ENCODE measurements around the gene TMPRSS6. TPM values are rescaled to one million over a fixed set of nuclear protein-coding genes. Genes with fewer than 3 reads are reported as not detected.

The TMPRSS6 gene
- total RNA-seq, 6 experiments from 2014 or later: not detected

GRCh38 chr22:37021710-37022482, 87.6 kb downstream of the TMPRSS6 start:
- peak; percentile 13 for DNase-seq
- Mint-ChIP-seq H3K27me3 (ENCODE audit: insufficient read depth) (peaks cover 3% of the 10 kb centered on the region; the same call in 1 of the 2 replicates), H3K36me3 (ENCODE audit: low read depth) (peaks cover 10% of the 10 kb centered on the region; the same call in 1 of the 2 replicates), H3K27ac (no peak overlapping the region; the same call in 1 of the 2 replicates), H3K4me1 (ENCODE audit: low read depth) (peaks cover 11% of the 10 kb centered on the region), H3K9me3 (no peaks in the 10 kb centered on the region), H3K4me3 (0 out of 2 replicates have a peak overlapping the region, but pooled peaks have one; percentile 17)
- TF ChIP-seq CTCF (IDR thresholded peaks at IDR 0.05): peak; percentile 93

- no peak for TF ChIP-seq CTCF (IDR thresholded peaks at IDR 0.05)
- Mint-ChIP-seq H3K9me3 (no peaks in the 10 kb centered on the region), H3K27ac (no peak overlapping the region), H3K4me1 (ENCODE audit: low read depth) (peaks cover 11% of the 10 kb centered on the region), H3K27me3 (ENCODE audit: insufficient read depth) (peaks cover 3% of the 10 kb centered on the region; the same call in 1 of the 2 replicates), H3K36me3 (ENCODE audit: low read depth) (peaks cover 10% of the 10 kb centered on the region; the same call in 1 of the 2 replicates), H3K4me3 (no peak overlapping the region; the same call in 1 of the 2 replicates)
- no peak for DNase-seq
Observed at GRCh38 chr22:37021041-37021440, 88.5 kb downstream of the TMPRSS6 start.

- peaks cover 11% of the 10 kb centered on the region for H3K4me1 Mint-ChIP-seq (ENCODE audit: low read depth)
- peaks cover 4% of the 10 kb centered on the region; the same call in 1 of the 2 replicates for H3K36me3 Mint-ChIP-seq (ENCODE audit: low read depth)
- peak overlapping the region; percentile 93 for H3K4me3 Mint-ChIP-seq
- peak overlapping the region; percentile 79 for H3K27ac Mint-ChIP-seq
- peaks cover 3% of the 10 kb centered on the region; the same call in 1 of the 2 replicates for H3K27me3 Mint-ChIP-seq (ENCODE audit: insufficient read depth)
- H3K9me3 Mint-ChIP-seq: no peaks in the 10 kb centered on the region
- DNase-seq: peak; percentile 24
- TF ChIP-seq CTCF (IDR thresholded peaks at IDR 0.05): no peak
Observed at GRCh38 chr22:37020192-37020479, 89.4 kb downstream of the TMPRSS6 start.

GRCh38 chr22:37019309-37020191, 90.0 kb downstream of the TMPRSS6 start, which contains the start of the genes MPST and TST:
Gene MPST, plus strand, starts transcription at chr22:37019742. Its CDS starts 95 bp downstream, at chr22:37019837.
Gene TST, minus strand, starts transcription at chr22:37019447. Its CDS starts 715 bp downstream, at chr22:37018732.
- Mint-ChIP-seq H3K9me3 (no peaks in the 10 kb centered on the region), H3K36me3 (ENCODE audit: low read depth) (no peaks in the 10 kb centered on the region), H3K27me3 (ENCODE audit: insufficient read depth) (no peaks in the 10 kb centered on the region; the same call in 1 of the 2 replicates), H3K4me1 (ENCODE audit: low read depth) (peaks cover 11% of the 10 kb centered on the region), H3K4me3 (peak within 1 kb of the TSS; percentile 93), H3K27ac (peak within 1 kb of the TSS; percentile 79)
- DNase-seq: peak; percentile 27
- peak; percentile 11; the same call in 1 of the 2 replicates for TF ChIP-seq CTCF (IDR thresholded peaks at IDR 0.05)

- peaks cover 11% of the 10 kb centered on the region for H3K4me1 Mint-ChIP-seq (ENCODE audit: low read depth)
- H3K9me3 Mint-ChIP-seq: no peaks in the 10 kb centered on the region
- peak; percentile 8 for DNase-seq
- peak overlapping the region; percentile 90 for H3K4me3 Mint-ChIP-seq
- TF ChIP-seq CTCF (IDR thresholded peaks at IDR 0.05): no peak
- H3K27ac Mint-ChIP-seq: peak overlapping the region; percentile 42; the same call in 1 of the 2 replicates
- no peaks in the 10 kb centered on the region for H3K36me3 Mint-ChIP-seq (ENCODE audit: low read depth)
- no peaks in the 10 kb centered on the region; the same call in 1 of the 2 replicates for H3K27me3 Mint-ChIP-seq (ENCODE audit: insufficient read depth)
Observed at GRCh38 chr22:37018815-37019308, 90.7 kb downstream of the TMPRSS6 start.

Data from HFFc6 (cell line).